GM12878 (cell line): Measurements from ENCODE around the gene SMG6. TPM values are rescaled to one million over a fixed set of nuclear protein-coding genes. Genes with fewer than 3 reads are reported as not detected.
"Not testable (repeated sequence)": the region's sequence is repeated elsewhere in the genome, so short reads cannot be mapped to it uniquely, and the experiment has no call there.

ENCODE experiments used
- ATAC-seq: fragments of 200-7000 bp; cut with Tn5 transposase; 3 replicates; pipeline ENCODE4 v1.9.1; 2020; ENCODE audit warnings: mild to moderate bottlenecking, moderate library complexity
- BruUV-seq: library from RNA; stranded (reverse); fragments of 400-500 nt; replicated peaks from 2 replicates; lab custom pipeline; 2021; lab: Mats Ljungman, UMichigan
- CTCF ChIA-PET: fragments of 300-600 bp; sonication (Branson Sonifier 250); formaldehyde crosslinking; extraction: SDS; loops from one replicate; lab custom pipeline; 2021; ENCODE audit warnings: inconsistent platforms; lab: Yijun Ruan, JAX
- POLR2A ChIA-PET: fragments of 350-600 bp; formaldehyde crosslinking; extraction: SDS; loops from one replicate; lab custom pipeline; 2021; ENCODE audit warnings: inconsistent platforms; lab: Charles Lee
- RAD21 ChIA-PET: fragments of 300-600 bp; sonication (Branson Sonifier 250); formaldehyde crosslinking; loops from one replicate; lab custom pipeline; 2023; ENCODE audit warnings: antibody characterized with exemption; ENCODE audit not compliant: unreplicated experiment; lab: Charles Lee
- SMC1A ChIA-PET: fragments of 300-600 bp; sonication (Branson Sonifier 250); formaldehyde crosslinking; loops from one replicate; lab custom pipeline; 2023; ENCODE audit not compliant: unreplicated experiment, uncharacterized antibody; lab: Charles Lee
- DNase-seq: peaks from one replicate; pipeline ENCODE4 v3.0.0-alpha.2; 2011; ENCODE audit warnings: low read depth, low spot score
- FAIRE-seq: peaks from 3 replicates; lab custom pipeline; 2011; peaks lifted over from hg19 to GRCh38; lab: Jason Lieb, UNC
- H2AFZ ChIP-seq: 2 replicates; pipeline ENCODE4 v1.6.0; 2011; ENCODE audit warnings: low read depth, low read length, control low read depth; ENCODE audit not compliant: control insufficient read depth
- H3K27ac ChIP-seq: 2 replicates; pipeline ENCODE4 v1.5.1; 2011; ENCODE audit warnings: control low read depth; ENCODE audit not compliant: control insufficient read depth, insufficient read depth
- H3K27me3 ChIP-seq, 2 experiments: replicated peaks in 1 of 2; 2 replicates each; pipeline versions ENCODE4 v1.6.0 to v1.6.1; 2011; ENCODE audit warnings: low read length in 1 of 2; ENCODE audit not compliant: control insufficient read depth in 2 of 2, insufficient read depth in 2 of 2
- H3K36me3 ChIP-seq, 2 experiments: 2 replicates each; pipeline ENCODE4 v1.5.1; 2011; ENCODE audit warnings: low read length in 1 of 2; ENCODE audit not compliant: control insufficient read depth in 2 of 2, insufficient read depth in 2 of 2
- H3K4me1 ChIP-seq: 2 replicates; pipeline ENCODE4 v1.6.1; 2011; ENCODE audit warnings: mild to moderate bottlenecking, low read length, moderate library complexity, mixed read lengths; ENCODE audit not compliant: control insufficient read depth, insufficient read depth
- H3K4me2 ChIP-seq: 2 replicates; pipeline ENCODE4 v1.6.0; 2011; ENCODE audit warnings: control low read depth; ENCODE audit not compliant: control insufficient read depth, insufficient read depth
- H3K4me3 ChIP-seq: fragments of 200-600 bp; sonication (generic); 2 replicates; pipeline ENCODE4 v1.5.1; 2016
- H3K79me2 ChIP-seq: 2 replicates; pipeline ENCODE4 v1.6.0; 2011; ENCODE audit warnings: low read length; ENCODE audit not compliant: control insufficient read depth, insufficient read depth
- H3K9ac ChIP-seq: 2 replicates; pipeline ENCODE4 v1.8.0; 2011; ENCODE audit warnings: low read length, control low read depth, mixed read lengths; ENCODE audit not compliant: control insufficient read depth, insufficient read depth
- H3K9me3 ChIP-seq: replicated peaks from 3 replicates; pipeline ENCODE4 v1.5.1; 2011; ENCODE audit warnings: mild to moderate bottlenecking, low read length; ENCODE audit not compliant: control insufficient read depth, insufficient read depth
- H4K20me1 ChIP-seq: 2 replicates; pipeline ENCODE4 v1.6.0; 2011; ENCODE audit not compliant: control insufficient read depth, insufficient read depth
- CBX5 ChIP-seq: sonication (generic); IDR thresholded peaks from 2 replicates; pipeline ENCODE4 v1.6.1; 2016; ENCODE audit warnings: low read depth, moderate library complexity, mild to moderate bottlenecking, inconsistent platforms
- CREB1 ChIP-seq: IDR thresholded peaks from 2 replicates; pipeline ENCODE4 v1.6.1; 2012; ENCODE audit warnings: low read depth, mild to moderate bottlenecking, inconsistent platforms
- CREM ChIP-seq: IDR thresholded peaks from 2 replicates; pipeline ENCODE4 v1.6.1; 2014; ENCODE audit warnings: antibody characterized with exemption, low read depth
- JUNB ChIP-seq: IDR thresholded peaks from 2 replicates; pipeline ENCODE4 v1.6.1; 2016; ENCODE audit warnings: antibody characterized with exemption, mild to moderate bottlenecking
- RUNX3 ChIP-seq: IDR thresholded peaks from 2 replicates; pipeline ENCODE4 v1.6.1; 2012; ENCODE audit warnings: low read length, inconsistent platforms
- ZSCAN29 ChIP-seq: fragments of 450-650 bp; IDR thresholded peaks from 2 replicates; pipeline ENCODE4 v1.6.1; 2017; ENCODE audit warnings: mild to moderate bottlenecking, moderate library complexity
- WGBS: methylation state at CpG from one replicate; pipeline ENCODE4 v1.1.6; 2016; ENCODE audit warnings: low lambda C conversion rate; ENCODE audit not compliant: insufficient replicate concordance, insufficient coverage; ENCODE audit errors: missing lambda C conversion rate; 5-methylcytosine and 5-hydroxymethylcytosine counted together
- in situ Hi-C: fragments of 300-500 bp; cut with MboI; formaldehyde crosslinking; loops from 9 replicates; pipeline ENCODE4 v1.14.3; 2018; ENCODE audit warnings: mixed read lengths
- intact Hi-C: fragments of 100-400 bp; cut with micrococcal nuclease; formaldehyde crosslinking; loops from one replicate; pipeline ENCODE4 v1.14.2; 2022; ENCODE audit not compliant: unreplicated experiment
- polyA plus RNA-seq, 11 experiments: library from polyadenylated mRNA; depleted of rRNA in 4 of 11; unstranded in 6 of 11; stranded (reverse) in 5 of 11; fragments of >200 nt; fragmentation: Nextera tagmentation in 4 of 11; fragmentation: Illumina TruSeq in 1 of 11; extraction: Ambion mirVana in 4 of 11; extraction: Trizol in 1 of 11; gene quantifications; 1 replicate in 1 of 11; 2 replicates in 10 of 11; pipeline versions ENCODE4 v1.2.1 to v1.2.3, GENCODE V29; 2011 to 2016; ENCODE audit warnings: inconsistent platforms in 2 of 11, missing spikeins in 2 of 11, low read depth in 1 of 11
- total RNA-seq, 4 experiments: library from RNA; depleted of rRNA in 3 of 4; stranded (reverse); fragments of >200 nt in 3 of 4; fragmentation: Illumina TruSeq in 1 of 4; extraction: Trizol in 1 of 4; gene quantifications; 2 replicates each; pipeline versions ENCODE4 v1.2.1 to v1.2.3, GENCODE V29; 2013 to 2021

SMG6 gene
- total and polyA plus RNA-seq, 10 of the 15 experiments (the other 5 are each of a cell fraction or from before 2014, with no cell fraction given) = 0.58 to 28.7 (median 15.7) TPM

- DNase-seq (no peak), ATAC-seq (no peak), FAIRE-seq (no peak)
- no peak overlapping the region for H3K4me2 ChIP-seq
- peak; percentile 41; the same call in 1 of the 2 replicates for TF ChIP-seq RUNX3
- TF ChIP-seq CBX5 = no peak
- peak; percentile 41; the same call in 1 of the 2 replicates for TF ChIP-seq CREB1
- TF ChIP-seq ZSCAN29 = no peak
- TF ChIP-seq JUNB = peak; percentile 30; the same call in 1 of the 2 replicates
- TF ChIP-seq CREM = peak; percentile 43; the same call in 1 of the 2 replicates
- H4K20me1 ChIP-seq = no peaks in the 10 kb centered on the region
- H3K79me2 ChIP-seq = no peaks in the 10 kb centered on the region
- 92% methylated on average over 3 of the region's 3 CpGs for WGBS
- H3K9me3 ChIP-seq = no peaks in the 10 kb centered on the region
- H3K27me3 ChIP-seq = no peaks in the 10 kb centered on the region
- peaks cover 12% of the 10 kb centered on the region for H3K4me1 ChIP-seq
- intact Hi-C loops (no loop called here), in situ Hi-C loops (no loop called here)
- peaks cover 0 to 8% of the 10 kb centered on the region in 2 experiments; a peak in 1 of 4 replicates for H3K36me3 ChIP-seq
- no peak overlapping the region; the same call in 1 of the 2 replicates for H3K27ac ChIP-seq
- ChIA-PET RAD21 (interaction anchor here (1.4 kb wide), 1 partner anchor 87 kb away, joined by 3 read pairs; no protein-coding TSS in a partner anchor), SMC1A (interaction anchor here (1.5 to 1.6 kb wide), 3 partner anchors 52 to 85 kb away, joined by 3 to 4 read pairs (median 3); no protein-coding TSS in a partner anchor), POLR2A (interaction anchor here (0.6 to 0.7 kb wide), 3 partner anchors 18 to 71 kb away, joined by 4 to 6 read pairs (median 5); no protein-coding TSS in a partner anchor), CTCF (interaction anchor here (1.1 to 1.7 kb wide), 4 partner anchors 12 to 101 kb away, joined by 3 to 6 read pairs (median 4); no protein-coding TSS in a partner anchor)
- no peak overlapping the region for H2AFZ ChIP-seq
- no peak overlapping the region for H3K4me3 ChIP-seq
- no peak overlapping the region for H3K9ac ChIP-seq
- BruUV-seq = no TSS peak
Measured at GRCh38 chr17:2143332-2143731, 160.3 kb downstream of the SMG6 start.

GRCh38 chr17:2142682-2143081, 160.9 kb downstream of the SMG6 start:
- H3K79me2 ChIP-seq, H2AFZ ChIP-seq, H3K27ac ChIP-seq, H4K20me1 ChIP-seq, DNase-seq, H3K36me3 ChIP-seq, H3K27me3 ChIP-seq, H3K4me3 ChIP-seq, FAIRE-seq, ATAC-seq, in situ Hi-C loops, H3K9me3 ChIP-seq, H3K9ac ChIP-seq, BruUV-seq, H3K4me2 ChIP-seq, intact Hi-C loops, SMC1A ChIA-PET: not testable (repeated sequence)
- H3K4me1 ChIP-seq = peaks cover 19% of the 10 kb centered on the region
- WGBS = 93% methylated on average over 8 of the region's 8 CpGs
- ChIA-PET CTCF (interaction anchor here (1.1 kb wide), 1 partner anchor 66 kb away, joined by 3 read pairs; no protein-coding TSS in a partner anchor), POLR2A (interaction anchor here (0.6 to 0.7 kb wide), 2 partner anchors 20 to 70 kb away, joined by 4 to 6 read pairs; no protein-coding TSS in a partner anchor), RAD21 (interaction anchor here (0.7 kb wide), 1 partner anchor 461 kb away, joined by 3 read pairs; no protein-coding TSS in a partner anchor)
